ENCODE results near the gene AQP12A.

GRCh38 chr2:240713928-240714746 lies 22.5 kb downstream of the AQP12A start:
- TF ChIP-seq CTCF (IDR thresholded peaks at IDR 0.05) (no peak), POLR2AphosphoS5 (IDR thresholded peaks at IDR 0.05; ENCODE audit: low read depth, low read length) (peak; percentile 17; the same call in 1 of the 2 replicates)
